Transverse colon (tissue), 4 donors: ENCODE measurements around the gene PARVA. TPM values are rescaled to one million over a fixed set of nuclear protein-coding genes. Genes with fewer than 3 reads are reported as not detected.

Source experiments
- DNase-seq: peaks from one replicate; pipeline ENCODE4 v3.0.0-alpha.2; 2019
- H3K27ac ChIP-seq, 4 donors: fragments of 200-600 bp; sonication (generic); 2 replicates each; pipeline ENCODE4 v1.5.1; 2016 to 2018; ENCODE audit warnings: inconsistent platforms in 4 of 4
- H3K27me3 ChIP-seq: fragments of 200-600 bp; sonication (generic); 2 replicates; pipeline ENCODE4 v1.5.1; 2017; ENCODE audit warnings: inconsistent platforms
- H3K36me3 ChIP-seq, 4 donors: fragments of 200-600 bp; sonication (generic); 2 replicates each; pipeline ENCODE4 v1.5.1; 2017 to 2019; ENCODE audit warnings: inconsistent platforms in 4 of 4
- H3K4me1 ChIP-seq, 4 donors: fragments of 200-600 bp; sonication (generic); 2 replicates each; pipeline ENCODE4 v1.5.1; 2017 to 2020; ENCODE audit warnings: inconsistent platforms in 4 of 4
- H3K4me3 ChIP-seq, 4 donors: fragments of 200-600 bp; sonication (generic); 1 replicate in 1 of 4; 2 replicates in 3 of 4; pipeline versions ENCODE4 v1.5.1 to v1.6.1; 2017 to 2019; ENCODE audit warnings: inconsistent platforms in 4 of 4
- H3K9me3 ChIP-seq, 2 donors: fragments of 200-600 bp; sonication (generic); 2 replicates each; pipeline ENCODE4 v1.5.1; 2017 to 2019; ENCODE audit warnings: inconsistent platforms in 2 of 2
- EP300 ChIP-seq: sonication (generic); formaldehyde crosslinking; IDR thresholded peaks from one replicate; pipeline ENCODE4 v1.6.1; 2017; ENCODE audit warnings: antibody characterized with exemption, low read depth
- POLR2A ChIP-seq: fragments of 450-650 bp; IDR thresholded peaks from one replicate; pipeline ENCODE4 v1.6.1; 2016; ENCODE audit warnings: antibody characterized with exemption, mild to moderate bottlenecking, moderate library complexity
- POLR2AphosphoS5 ChIP-seq, 3 donors: sonication (generic); formaldehyde crosslinking; IDR thresholded peaks; one replicate each; pipeline ENCODE4 v1.6.1; 2016; ENCODE audit warnings: antibody characterized with exemption in 3 of 3
- WGBS, 2 donors: methylation state at CpG; one replicate each; pipeline ENCODE4 v1.1.5; 2018; ENCODE audit warnings: low coverage in 1 of 2; 5-methylcytosine and 5-hydroxymethylcytosine counted together
- in situ Hi-C, 4 donors: fragments of 200-750 bp; cut with MboI; loops; one replicate each; pipeline versions ENCODE4 v1.15.0 to v1.15.1; 2017; ENCODE audit warnings: low sequenced_read_pairs in 3 of 4, low pct_ligation_motif_present in 1 of 4, low pct_unique_long_range_greater_than_20kb in 1 of 4
- intact Hi-C: fragments of 100-400 bp; cut with DNase I; formaldehyde crosslinking; loops from one replicate; pipeline ENCODE4 v1.15.1; 2023; ENCODE audit warnings: low total_unique reads
- total RNA-seq, 4 donors: library from RNA; depleted of rRNA; stranded (reverse); fragments of >200 nt; gene quantifications; one replicate each; pipeline ENCODE4 v1.1.0, GENCODE V29; 2016
- TF ChIP-seq, protein P1 (sequence below), 5 experiments: fragments of 200-600 bp in 3 of 5; fragments of 450-650 bp in 2 of 5; sonication (generic) in 3 of 5; IDR thresholded peaks; 1 replicate in 2 of 5; 2 replicates in 3 of 5; pipeline ENCODE4 v1.5.1; 2016 to 2017; ENCODE audit warnings: antibody characterized with exemption in 5 of 5, inconsistent platforms in 3 of 5, mild to moderate bottlenecking in 2 of 5, moderate library complexity in 1 of 5

Gene PARVA
- total RNA-seq, 4 donors from 2014 or later: 34.3 to 82.0 (median 45.1) TPM

- TF ChIP-seq EP300 (no peak), POLR2AphosphoS5 (IDR thresholded peaks at IDR 0.05) (no peak), POLR2A (no peak)
- TF ChIP-seq, protein P1, sequence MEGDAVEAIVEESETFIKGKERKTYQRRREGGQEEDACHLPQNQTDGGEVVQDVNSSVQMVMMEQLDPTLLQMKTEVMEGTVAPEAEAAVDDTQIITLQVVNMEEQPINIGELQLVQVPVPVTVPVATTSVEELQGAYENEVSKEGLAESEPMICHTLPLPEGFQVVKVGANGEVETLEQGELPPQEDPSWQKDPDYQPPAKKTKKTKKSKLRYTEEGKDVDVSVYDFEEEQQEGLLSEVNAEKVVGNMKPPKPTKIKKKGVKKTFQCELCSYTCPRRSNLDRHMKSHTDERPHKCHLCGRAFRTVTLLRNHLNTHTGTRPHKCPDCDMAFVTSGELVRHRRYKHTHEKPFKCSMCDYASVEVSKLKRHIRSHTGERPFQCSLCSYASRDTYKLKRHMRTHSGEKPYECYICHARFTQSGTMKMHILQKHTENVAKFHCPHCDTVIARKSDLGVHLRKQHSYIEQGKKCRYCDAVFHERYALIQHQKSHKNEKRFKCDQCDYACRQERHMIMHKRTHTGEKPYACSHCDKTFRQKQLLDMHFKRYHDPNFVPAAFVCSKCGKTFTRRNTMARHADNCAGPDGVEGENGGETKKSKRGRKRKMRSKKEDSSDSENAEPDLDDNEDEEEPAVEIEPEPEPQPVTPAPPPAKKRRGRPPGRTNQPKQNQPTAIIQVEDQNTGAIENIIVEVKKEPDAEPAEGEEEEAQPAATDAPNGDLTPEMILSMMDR (IDR thresholded peaks at IDR 0.05): no peak
- Histone ChIP-seq H3K9me3 (no peaks in the 10 kb centered on the region), H3K4me1 (peaks cover 2 to 12% (median 4%) of the 10 kb centered on the region in 4 donors), H3K36me3 (no peaks in the 10 kb centered on the region), H3K27me3 (no peaks in the 10 kb centered on the region), H3K4me3 (no peak overlapping the region), H3K27ac (peak overlapping the region; percentile 42 to 76 (median 67))
- 58 to 64% methylated on average over 6 to 7 of the region's 7 CpGs for WGBS, 2 donors
- no peak for DNase-seq
- in situ Hi-C loops: loop anchor here (5.0 to 25.0 kb wide), 2 partner anchors 557 to 562 kb away; no protein-coding TSS in a partner anchor
- intact Hi-C loops: no loop called here
These were observed 46.7 kb upstream of the PARVA start for GRCh38 chr11:12330485-12331231.

DNA sequence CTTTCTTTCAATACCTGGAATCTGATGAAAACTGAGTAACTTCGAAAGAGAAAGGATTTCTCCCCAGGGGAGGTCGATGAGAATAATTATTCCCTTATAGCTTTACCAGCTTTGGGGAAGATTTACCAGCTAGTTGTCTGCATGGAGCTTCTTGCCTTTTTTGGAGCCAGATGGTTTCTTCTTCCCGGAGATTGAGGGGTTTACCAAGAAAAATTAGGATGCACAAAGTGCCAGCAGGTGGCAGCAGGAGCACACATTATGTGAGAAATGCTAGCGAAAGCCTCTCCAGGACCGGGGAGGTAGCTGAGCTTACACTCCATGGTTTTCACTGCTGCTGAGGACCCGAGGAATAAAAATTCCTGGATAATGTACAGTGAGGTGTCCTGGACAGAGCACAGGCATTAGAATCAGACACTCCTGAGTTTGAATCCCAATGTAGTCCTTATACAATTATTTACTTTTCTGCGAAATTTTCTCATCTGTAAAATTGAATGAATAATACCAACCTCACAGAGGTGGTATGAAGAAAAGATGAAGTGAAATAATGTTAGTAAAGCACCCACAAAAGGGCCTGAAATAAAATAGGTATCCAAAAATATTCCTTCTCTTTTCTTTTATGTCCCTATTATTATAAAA lies 46.0 kb upstream of the PARVA start:
- in situ Hi-C loops: loop anchor here (5.0 to 25.0 kb wide), 2 partner anchors 556 to 561 kb away; no protein-coding TSS in a partner anchor
- peak; percentile 85 for DNase-seq
- peaks cover 2 to 12% (median 4%) of the 10 kb centered on the region in 4 donors for H3K4me1 ChIP-seq
- 12 to 14% methylated on average over 7 of the region's 7 CpGs for WGBS, 2 donors
- no peaks in the 10 kb centered on the region for H3K9me3 ChIP-seq
- H3K36me3 ChIP-seq: no peaks in the 10 kb centered on the region
- H3K27me3 ChIP-seq: no peaks in the 10 kb centered on the region
- intact Hi-C loops: no loop called here
- H3K27ac ChIP-seq: peak overlapping the region; percentile 42 to 76 (median 67)
- no peak overlapping the region for H3K4me3 ChIP-seq
- TF ChIP-seq, protein P1 (IDR thresholded peaks at IDR 0.05): peak; percentile 66 to 90 (median 74)
- TF ChIP-seq POLR2A: no peak

DNA sequence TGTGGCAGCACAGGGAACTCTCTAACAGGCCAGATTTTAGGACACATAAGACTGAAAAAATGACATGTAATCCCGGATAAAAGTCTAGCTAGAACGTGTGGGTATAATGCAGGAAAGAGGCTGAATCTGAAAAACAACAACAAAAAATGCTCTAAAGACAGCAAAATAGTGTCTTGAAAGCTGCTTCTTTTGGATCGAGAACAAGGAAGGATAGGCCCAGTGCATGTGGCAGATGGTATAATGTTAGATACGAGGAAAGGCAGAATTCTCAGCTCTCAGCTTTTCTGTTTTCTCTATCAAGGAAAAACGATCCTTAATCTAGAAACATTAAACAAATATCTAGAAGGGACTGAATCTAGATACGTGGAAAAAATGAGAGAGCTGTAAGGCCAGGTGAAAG lies 33.8 kb upstream of the PARVA start:
- H3K4me1 ChIP-seq: no peaks in the 10 kb centered on the region
- no peaks in the 10 kb centered on the region for H3K9me3 ChIP-seq
- intact Hi-C loops: loop anchor here (2.0 kb wide), 1 partner anchor 35 kb away; no protein-coding TSS in a partner anchor
- no peak overlapping the region for H3K4me3 ChIP-seq
- in situ Hi-C loops: loop anchor here in 3 of 4 donors (25.0 kb wide), 1 partner anchor 544 kb away; no protein-coding TSS in a partner anchor
- DNase-seq: no peak
- no peaks in the 10 kb centered on the region for H3K36me3 ChIP-seq
- no peak overlapping the region for H3K27ac ChIP-seq
- TF ChIP-seq EP300: no peak
- WGBS, 2 donors: 73 to 77% methylated on average over 6 of the region's 6 CpGs
- H3K27me3 ChIP-seq: no peaks in the 10 kb centered on the region

- no peaks in the 10 kb centered on the region for H3K27me3 ChIP-seq
- TF ChIP-seq EP300 (no peak), POLR2A (no peak), POLR2AphosphoS5 (IDR thresholded peaks at IDR 0.05) (no peak)
- TF ChIP-seq, protein P1 (IDR thresholded peaks at IDR 0.05): no peak
- no peak overlapping the region for H3K27ac ChIP-seq
- in situ Hi-C loops: no loop called here
- peaks cover 0 to 4% (median 1%) of the 10 kb centered on the region in 4 donors for H3K4me1 ChIP-seq
- H3K36me3 ChIP-seq: no peaks in the 10 kb centered on the region
- H3K9me3 ChIP-seq: no peaks in the 10 kb centered on the region
- H3K4me3 ChIP-seq: no peak overlapping the region
- intact Hi-C loops: no loop called here
- 80% methylated on average over 1 of the region's 1 CpG; no CpG with 5 or more reads in 1 of the 2 donors for WGBS, 2 donors
- DNase-seq: no peak
These were observed 23.8 kb upstream of the PARVA start for GRCh38 chr11:12353534-12353933.
